GM19025 (cell line): ENCODE results near the gene GLE1.
"Not testable (repeated sequence)": the region's sequence is repeated elsewhere in the genome, so short reads cannot be mapped to it uniquely, and the experiment has no call there.

Experiments used
- ATAC-seq: cut with Tn5 transposase; IDR thresholded peaks from one replicate; pipeline ENCODE4 v1.9.1; 2021; ENCODE audit warnings: mild to moderate bottlenecking, low read depth, moderate library complexity; ENCODE audit not compliant: unreplicated experiment

The GLE1 gene

DNA sequence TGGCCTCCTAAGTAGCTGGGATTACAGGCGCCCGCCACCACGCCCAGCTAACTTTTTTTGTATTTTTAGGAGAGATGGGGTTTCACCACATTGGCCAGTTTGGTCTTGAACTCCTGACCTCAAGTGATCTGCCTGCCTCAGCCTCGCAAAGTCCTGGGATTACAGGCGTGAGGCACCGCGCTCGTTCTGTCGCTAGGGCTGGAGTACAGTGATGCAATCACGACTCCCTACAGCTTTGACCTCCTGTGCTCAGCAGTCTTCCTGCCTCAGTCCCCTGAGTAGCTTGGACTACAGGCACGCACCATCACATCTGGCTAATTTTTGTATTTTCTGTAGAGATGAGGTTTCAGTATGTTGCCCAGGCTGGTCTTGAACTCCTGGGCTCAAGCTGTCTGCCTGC, 82.4 kb downstream of the GLE1 start:
- not testable (repeated sequence) for ATAC-seq

DNA sequence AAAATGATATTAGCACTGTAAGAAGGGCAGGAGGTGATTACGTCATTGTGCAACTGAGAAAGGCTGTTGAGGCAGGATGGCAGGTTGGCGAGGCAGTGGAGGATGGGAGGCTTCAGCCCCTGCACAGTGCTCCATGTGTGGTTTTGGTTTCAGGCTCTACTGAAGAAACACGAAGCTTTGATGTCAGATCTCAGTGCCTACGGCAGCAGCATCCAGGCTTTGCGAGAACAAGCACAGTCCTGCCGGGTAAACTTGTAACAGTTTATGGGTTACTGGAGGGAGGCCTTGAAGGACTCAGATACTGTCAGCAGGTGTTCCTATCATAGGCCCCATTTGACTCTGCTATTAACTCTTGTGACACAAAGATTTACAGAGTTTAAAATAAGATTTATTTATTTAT, 82.9 kb downstream of the GLE1 start:
- no peak for ATAC-seq

DNA sequence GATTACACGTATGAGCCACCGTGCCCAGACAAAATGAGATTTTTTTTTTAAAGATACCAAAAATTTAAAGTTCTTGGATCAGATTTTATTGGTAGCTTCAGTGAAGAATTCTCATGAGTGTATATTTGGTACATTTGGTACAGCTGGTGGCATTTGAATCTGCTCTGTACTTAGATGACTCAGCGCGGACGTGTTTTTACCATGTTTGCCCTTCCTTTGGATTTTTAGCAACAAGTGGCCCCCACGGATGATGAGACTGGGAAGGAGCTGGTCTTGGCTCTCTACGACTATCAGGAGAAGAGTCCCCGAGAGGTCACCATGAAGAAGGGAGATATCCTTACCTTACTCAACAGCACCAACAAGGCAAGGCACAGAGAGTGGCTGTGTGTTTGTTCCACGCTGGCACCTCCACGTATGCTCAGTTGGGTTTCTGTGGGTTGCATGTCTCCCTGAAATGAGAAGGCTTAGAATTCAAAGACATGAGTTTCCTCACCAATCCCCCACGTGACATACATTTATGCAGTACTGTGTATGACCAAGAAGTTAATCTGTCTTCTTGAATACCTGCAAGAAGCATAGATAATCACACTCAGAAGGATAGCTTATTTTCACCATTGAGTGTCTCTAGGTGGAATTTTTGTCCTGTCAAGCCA, 84.2 kb downstream of the GLE1 start:
- no peak for ATAC-seq
